Erythroblast (primary cell): Measurements from ENCODE around the gene LRRC4.

Experiments
- GATA1 ChIP-seq: IDR thresholded peaks from 2 replicates; pipeline ENCODE4 v1.6.1; 2011; ENCODE audit warnings: low read depth, mild to moderate bottlenecking, control low read depth, low read length, moderate library complexity
- POLR2A ChIP-seq: IDR thresholded peaks from 2 replicates; pipeline ENCODE4 v1.6.1; 2011; ENCODE audit warnings: mild to moderate bottlenecking, low read length

- TF ChIP-seq POLR2A (no peak), GATA1 (no peak)
Observed at GRCh38 chr7:128063088-128063487, 31.9 kb upstream of the LRRC4 start.
